HAP-1 (cell line): ENCODE measurements around the gene SETD9.

ENCODE experiments used
- DNase-seq, 2 experiments: peaks; one replicate each; pipeline ENCODE4 v3.0.0-alpha.2; 2016 to 2020; ENCODE audit warnings: low spot score in 2 of 2
- H3K27me3 ChIP-seq: fragments of 250-450 bp; sonication (Bioruptor Pico); 2 replicates; pipeline ENCODE4 v1.5.1; 2020; ENCODE audit warnings: low read depth, mild to moderate bottlenecking, moderate library complexity
- H3K36me3 ChIP-seq: fragments of 250-450 bp; sonication (Bioruptor Pico); replicated peaks from 2 replicates; pipeline ENCODE4 v1.5.1; 2020; ENCODE audit warnings: mild to moderate bottlenecking
- H3K4me1 ChIP-seq: fragments of 250-450 bp; sonication (Bioruptor Pico); 2 replicates; pipeline ENCODE4 v1.5.1; 2020; ENCODE audit warnings: mild to moderate bottlenecking
- H3K4me3 ChIP-seq: fragments of 250-450 bp; sonication (Bioruptor Pico); 2 replicates; pipeline ENCODE4 v1.5.1; 2020; ENCODE audit warnings: mild to moderate bottlenecking, moderate library complexity
- H3K9me3 ChIP-seq: fragments of 250-450 bp; sonication (Bioruptor Pico); 2 replicates; pipeline ENCODE4 v1.5.1; 2020; ENCODE audit warnings: mild to moderate bottlenecking, moderate library complexity
- in situ Hi-C: fragments of 300-500 bp; cut with MboI; formaldehyde crosslinking; loops from 3 replicates; pipeline ENCODE4 v1.14.3; 2020; ENCODE audit warnings: low sequenced_read_pairs, inconsistent platforms, mixed read lengths

Gene SETD9

GRCh38 chr5:56910210-56910965 is 992 bp downstream of the SETD9 start:
- peak; percentile 37 to 55 for DNase-seq
- Histone ChIP-seq H3K36me3 (no peaks in the 10 kb centered on the region), H3K4me1 (peaks cover 11% of the 10 kb centered on the region), H3K9me3 (no peaks in the 10 kb centered on the region), H3K27me3 (no peaks in the 10 kb centered on the region), H3K4me3 (peak overlapping the region; percentile 45)
- in situ Hi-C loops, result no loop called here

DNA sequence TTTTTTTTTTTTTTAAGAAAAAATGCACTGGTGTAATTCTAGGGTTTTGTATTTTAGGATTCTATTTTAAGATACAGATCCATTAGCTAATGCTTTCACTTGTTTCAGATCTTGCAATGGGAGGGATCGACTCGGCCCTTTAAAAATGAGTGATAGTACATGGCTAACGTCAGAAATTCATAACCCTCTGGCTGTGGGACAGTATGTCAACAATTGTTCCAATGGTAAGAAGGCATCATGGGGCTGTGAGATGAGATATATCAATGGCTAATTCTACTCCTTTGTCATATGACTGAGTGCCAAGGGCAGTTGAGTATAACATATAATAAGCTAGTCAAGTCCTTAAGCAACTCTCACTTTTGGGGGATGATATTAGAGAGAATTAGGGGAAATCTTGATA is 4.4 kb downstream of the SETD9 start:
- no peaks in the 10 kb centered on the region for H3K27me3 ChIP-seq
- no peaks in the 10 kb centered on the region for H3K36me3 ChIP-seq
- H3K4me1 ChIP-seq, result peaks cover 9% of the 10 kb centered on the region
- no peaks in the 10 kb centered on the region for H3K9me3 ChIP-seq
- in situ Hi-C loops, result no loop called here
- no peak for DNase-seq
- H3K4me3 ChIP-seq, result no peak overlapping the region

DNA sequence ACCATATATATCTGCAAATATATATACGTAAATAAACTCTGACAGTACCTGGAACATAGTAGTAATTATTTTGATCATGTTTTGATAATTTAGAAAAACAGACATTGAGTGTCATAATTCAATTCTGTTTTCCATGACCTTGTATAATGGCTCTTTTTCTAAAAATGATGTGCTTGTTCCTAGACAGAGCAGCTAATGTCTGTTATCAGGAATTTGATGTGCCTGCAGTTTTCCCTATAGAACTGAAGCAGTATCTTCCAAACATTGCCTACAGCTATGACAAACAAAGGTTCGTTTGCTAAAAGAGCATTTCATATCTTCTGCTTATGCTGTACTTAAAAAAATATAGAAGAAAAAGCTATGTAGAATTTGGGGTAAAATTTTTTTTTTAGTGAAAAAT is 5.3 kb downstream of the SETD9 start:
- in situ Hi-C loops, result no loop called here
- Histone ChIP-seq H3K9me3 (no peaks in the 10 kb centered on the region), H3K4me3 (no peak overlapping the region), H3K4me1 (0 out of 2 replicates have a peak, but pooled peaks cover 6% of the 10 kb centered on the region), H3K27me3 (no peaks in the 10 kb centered on the region), H3K36me3 (no peaks in the 10 kb centered on the region)
- DNase-seq, result no peak

DNA sequence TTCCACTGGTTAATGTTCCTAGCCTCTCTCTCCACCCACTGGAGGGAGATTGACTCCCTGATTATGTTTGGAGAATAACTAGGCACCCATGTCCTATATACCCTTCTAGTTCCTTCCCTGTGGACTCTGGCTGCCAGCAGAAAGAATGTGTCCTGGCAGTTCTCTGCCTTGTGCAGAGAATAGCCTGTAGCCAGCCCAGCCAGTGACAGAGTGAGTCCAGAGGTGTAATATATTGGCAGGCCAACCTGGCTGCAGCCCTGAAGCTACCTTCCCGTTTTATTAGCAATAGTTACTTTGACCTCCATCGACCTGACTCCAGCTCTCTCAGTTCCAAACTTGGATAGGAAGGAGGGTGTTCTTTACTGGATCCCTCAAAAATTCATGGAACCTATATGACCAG is 8.1 kb downstream of the SETD9 start:
- H3K4me3 ChIP-seq, result no peak overlapping the region
- no peaks in the 10 kb centered on the region for H3K27me3 ChIP-seq
- H3K4me1 ChIP-seq, result no peaks in the 10 kb centered on the region
- H3K36me3 ChIP-seq, result peaks cover 12% of the 10 kb centered on the region
- in situ Hi-C loops, result no loop called here
- H3K9me3 ChIP-seq, result no peaks in the 10 kb centered on the region
- no peak for DNase-seq

GRCh38 chr5:56918054-56918453 is 8.7 kb downstream of the SETD9 start:
- Histone ChIP-seq H3K9me3 (no peaks in the 10 kb centered on the region), H3K27me3 (no peaks in the 10 kb centered on the region), H3K4me1 (no peaks in the 10 kb centered on the region), H3K36me3 (peaks cover 17% of the 10 kb centered on the region), H3K4me3 (no peak overlapping the region)
- no peak for DNase-seq
- in situ Hi-C loops, result no loop called here

- peaks cover 36% of the 10 kb centered on the region for H3K36me3 ChIP-seq
- in situ Hi-C loops, result no loop called here
Measured at GRCh38 chr5:56919942-56920662, 10.7 kb downstream of the SETD9 start.

DNA sequence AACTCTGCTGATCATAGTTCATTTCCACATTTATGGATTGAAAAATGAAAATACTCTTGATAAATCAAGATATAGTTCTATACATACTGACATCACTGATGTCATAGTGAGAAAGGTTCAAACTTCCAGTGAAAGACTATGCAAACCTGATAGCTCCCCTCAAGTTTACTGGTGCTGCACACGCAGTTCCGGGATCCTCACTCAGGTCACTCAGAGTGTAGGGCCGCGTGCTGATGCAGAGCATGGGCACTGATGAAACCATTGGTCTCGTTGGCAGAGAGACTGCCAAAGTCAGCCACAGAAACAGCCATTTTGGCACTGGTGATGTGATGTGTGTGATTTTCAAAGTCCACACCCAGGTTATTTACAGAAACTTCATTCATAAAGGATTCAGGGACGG is 13.5 kb downstream of the SETD9 start:
- H3K9me3 ChIP-seq, result no peaks in the 10 kb centered on the region
- no peak overlapping the region for H3K4me3 ChIP-seq
- H3K36me3 ChIP-seq, result peaks cover 64% of the 10 kb centered on the region
- in situ Hi-C loops, result no loop called here
- DNase-seq, result no peak
- H3K27me3 ChIP-seq, result no peaks in the 10 kb centered on the region
- H3K4me1 ChIP-seq, result no peaks in the 10 kb centered on the region

More at GRCh38 chr5:56919942-56920662, 10.7 kb downstream of the SETD9 start:
- no peak overlapping the region for H3K4me3 ChIP-seq
- no peaks in the 10 kb centered on the region for H3K4me1 ChIP-seq
- no peaks in the 10 kb centered on the region for H3K9me3 ChIP-seq
- no peak for DNase-seq
- no peaks in the 10 kb centered on the region for H3K27me3 ChIP-seq

GRCh38 chr5:56934325-56934724 is 24.9 kb downstream of the SETD9 start:
- Histone ChIP-seq H3K9me3 (no peaks in the 10 kb centered on the region), H3K4me3 (no peak overlapping the region), H3K27me3 (no peaks in the 10 kb centered on the region), H3K36me3 (peaks cover 78% of the 10 kb centered on the region), H3K4me1 (no peaks in the 10 kb centered on the region)
- DNase-seq, result no peak
- in situ Hi-C loops, result no loop called here

- no peaks in the 10 kb centered on the region for H3K4me1 ChIP-seq
- H3K9me3 ChIP-seq, result no peaks in the 10 kb centered on the region
- H3K36me3 ChIP-seq, result peaks cover 83% of the 10 kb centered on the region
- in situ Hi-C loops, result no loop called here
- no peaks in the 10 kb centered on the region for H3K27me3 ChIP-seq
- H3K4me3 ChIP-seq, result no peak overlapping the region
- no peak for DNase-seq
Measured at GRCh38 chr5:56938858-56939257, 29.5 kb downstream of the SETD9 start.

DNA sequence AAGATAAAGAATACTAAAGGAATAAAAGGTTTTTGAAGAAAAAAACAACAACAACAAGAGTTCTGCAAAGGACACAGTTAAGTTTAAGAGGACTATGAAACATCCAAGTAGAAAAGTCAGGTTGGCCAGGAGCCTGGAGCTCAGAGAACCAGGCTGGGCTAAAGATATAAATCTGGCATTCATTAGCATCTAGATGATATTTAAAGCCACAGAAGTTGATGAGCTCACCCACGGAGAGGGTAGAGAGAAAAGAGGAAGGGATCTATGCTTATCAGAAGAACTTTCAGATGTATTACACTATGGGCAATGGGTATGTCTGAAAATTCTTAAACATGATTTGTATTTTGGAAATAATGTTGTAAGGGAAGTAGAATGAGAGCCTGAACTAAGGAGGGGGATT is 32.6 kb downstream of the SETD9 start:
- Histone ChIP-seq H3K9me3 (no peaks in the 10 kb centered on the region), H3K4me1 (no peaks in the 10 kb centered on the region), H3K4me3 (no peak overlapping the region), H3K27me3 (no peaks in the 10 kb centered on the region), H3K36me3 (peaks cover 66% of the 10 kb centered on the region)
- no peak for DNase-seq
- in situ Hi-C loops, result no loop called here

GRCh38 chr5:56947052-56947451 is 37.7 kb downstream of the SETD9 start:
- H3K36me3 ChIP-seq, result peaks cover 33% of the 10 kb centered on the region
- peaks cover 6% of the 10 kb centered on the region; the same call in 1 of the 2 replicates for H3K4me1 ChIP-seq
- H3K27me3 ChIP-seq, result no peaks in the 10 kb centered on the region
- no peaks in the 10 kb centered on the region for H3K9me3 ChIP-seq
- H3K4me3 ChIP-seq, result no peak overlapping the region
- DNase-seq, result no peak
- in situ Hi-C loops, result no loop called here

DNA sequence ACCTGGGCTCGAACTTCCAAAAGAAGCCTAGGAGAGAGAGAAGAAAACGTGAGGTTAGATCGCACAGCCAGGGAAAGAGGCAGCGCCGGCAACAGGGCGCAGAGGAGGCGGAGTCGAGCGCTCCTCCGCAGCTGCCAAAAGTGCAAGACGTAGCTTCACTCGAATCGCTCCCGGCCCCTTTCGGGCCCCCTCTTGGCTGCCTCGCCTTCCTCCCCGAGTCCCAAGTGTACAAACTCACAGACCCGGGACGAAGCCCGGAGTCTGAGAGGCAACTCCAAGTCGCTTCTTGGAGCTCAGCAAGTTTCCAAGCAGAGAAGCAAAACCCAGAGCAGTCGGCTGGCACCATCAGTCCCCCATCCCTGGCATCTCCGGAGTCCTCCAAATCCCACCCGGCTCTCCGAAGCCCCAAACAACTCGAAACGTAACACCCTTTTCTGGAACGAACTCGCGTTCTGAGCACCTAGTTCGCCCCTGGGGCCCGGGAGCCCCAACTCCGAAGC is 41.3 kb downstream of the SETD9 start:
- in situ Hi-C loops, result no loop called here
- peaks cover 8% of the 10 kb centered on the region for H3K27me3 ChIP-seq
- H3K4me1 ChIP-seq, result peaks cover 6% of the 10 kb centered on the region; the same call in 1 of the 2 replicates
- H3K9me3 ChIP-seq, result no peaks in the 10 kb centered on the region
- H3K36me3 ChIP-seq, result peaks cover 20% of the 10 kb centered on the region
- peak overlapping the region; percentile 66 for H3K4me3 ChIP-seq
- peak; percentile 46 to 78 for DNase-seq

GRCh38 chr5:56951126-56951945 is 41.9 kb downstream of the SETD9 start:
- Histone ChIP-seq H3K27me3 (peaks cover 11% of the 10 kb centered on the region), H3K9me3 (no peaks in the 10 kb centered on the region), H3K36me3 (peaks cover 14% of the 10 kb centered on the region), H3K4me3 (peak overlapping the region; percentile 66), H3K4me1 (peaks cover 6% of the 10 kb centered on the region; the same call in 1 of the 2 replicates)
- in situ Hi-C loops, result no loop called here
- DNase-seq, result peak; percentile 10 to 62
